GM10847 (cell line): ENCODE data around the gene SYCP2.

Source experiments
- POLR2A ChIP-seq: IDR thresholded peaks from 2 replicates; pipeline ENCODE4 v1.6.1; 2011; ENCODE audit not compliant: insufficient read length; ENCODE audit errors: extremely low read depth

The SYCP2 gene, protein sequence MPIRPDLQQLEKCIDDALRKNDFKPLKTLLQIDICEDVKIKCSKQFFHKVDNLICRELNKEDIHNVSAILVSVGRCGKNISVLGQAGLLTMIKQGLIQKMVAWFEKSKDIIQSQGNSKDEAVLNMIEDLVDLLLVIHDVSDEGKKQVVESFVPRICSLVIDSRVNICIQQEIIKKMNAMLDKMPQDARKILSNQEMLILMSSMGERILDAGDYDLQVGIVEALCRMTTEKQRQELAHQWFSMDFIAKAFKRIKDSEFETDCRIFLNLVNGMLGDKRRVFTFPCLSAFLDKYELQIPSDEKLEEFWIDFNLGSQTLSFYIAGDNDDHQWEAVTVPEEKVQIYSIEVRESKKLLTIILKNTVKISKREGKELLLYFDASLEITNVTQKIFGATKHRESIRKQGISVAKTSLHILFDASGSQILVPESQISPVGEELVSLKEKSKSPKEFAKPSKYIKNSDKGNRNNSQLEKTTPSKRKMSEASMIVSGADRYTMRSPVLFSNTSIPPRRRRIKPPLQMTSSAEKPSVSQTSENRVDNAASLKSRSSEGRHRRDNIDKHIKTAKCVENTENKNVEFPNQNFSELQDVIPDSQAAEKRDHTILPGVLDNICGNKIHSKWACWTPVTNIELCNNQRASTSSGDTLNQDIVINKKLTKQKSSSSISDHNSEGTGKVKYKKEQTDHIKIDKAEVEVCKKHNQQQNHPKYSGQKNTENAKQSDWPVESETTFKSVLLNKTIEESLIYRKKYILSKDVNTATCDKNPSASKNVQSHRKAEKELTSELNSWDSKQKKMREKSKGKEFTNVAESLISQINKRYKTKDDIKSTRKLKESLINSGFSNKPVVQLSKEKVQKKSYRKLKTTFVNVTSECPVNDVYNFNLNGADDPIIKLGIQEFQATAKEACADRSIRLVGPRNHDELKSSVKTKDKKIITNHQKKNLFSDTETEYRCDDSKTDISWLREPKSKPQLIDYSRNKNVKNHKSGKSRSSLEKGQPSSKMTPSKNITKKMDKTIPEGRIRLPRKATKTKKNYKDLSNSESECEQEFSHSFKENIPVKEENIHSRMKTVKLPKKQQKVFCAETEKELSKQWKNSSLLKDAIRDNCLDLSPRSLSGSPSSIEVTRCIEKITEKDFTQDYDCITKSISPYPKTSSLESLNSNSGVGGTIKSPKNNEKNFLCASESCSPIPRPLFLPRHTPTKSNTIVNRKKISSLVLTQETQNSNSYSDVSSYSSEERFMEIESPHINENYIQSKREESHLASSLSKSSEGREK (N-terminal part only)

DNA sequence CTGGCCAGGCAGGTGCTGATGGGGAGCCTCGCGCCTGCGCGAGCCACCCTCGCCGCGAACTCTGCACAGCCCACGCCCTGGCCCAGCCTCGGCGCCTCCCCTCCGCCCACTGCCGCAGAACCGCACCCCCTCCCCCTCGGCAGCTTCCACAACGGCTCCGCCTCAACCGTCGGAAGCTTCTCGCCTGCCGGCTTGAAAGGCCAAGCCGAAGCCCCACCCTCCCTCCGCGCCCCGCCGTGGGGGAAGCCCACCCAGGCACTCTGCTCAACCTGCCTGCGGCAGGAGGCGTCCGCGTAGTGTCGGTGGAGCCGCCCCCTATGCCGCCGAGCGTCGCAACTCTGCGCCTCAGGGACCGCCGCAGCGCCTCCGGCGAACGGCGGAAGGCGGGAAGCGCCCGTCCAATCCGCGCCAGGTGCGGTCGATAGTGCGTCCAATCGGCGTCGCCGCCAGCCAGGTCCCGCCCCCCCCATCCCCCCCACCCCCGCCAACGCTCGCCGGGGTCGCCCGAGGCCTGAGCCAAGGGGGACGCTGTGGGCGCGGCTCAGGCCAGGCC, at the start of gene SYCP2:
Gene SYCP2 (minus strand): TSS at position 342 of the 553 bp plus-strand sequence. CDS start 11,224 bp downstream, outside the sequence.
- TF ChIP-seq POLR2A, result no peak

GRCh38 chr20:59983076-59983475, 49.6 kb upstream of the SYCP2 start:
- no peak for TF ChIP-seq POLR2A

DNA sequence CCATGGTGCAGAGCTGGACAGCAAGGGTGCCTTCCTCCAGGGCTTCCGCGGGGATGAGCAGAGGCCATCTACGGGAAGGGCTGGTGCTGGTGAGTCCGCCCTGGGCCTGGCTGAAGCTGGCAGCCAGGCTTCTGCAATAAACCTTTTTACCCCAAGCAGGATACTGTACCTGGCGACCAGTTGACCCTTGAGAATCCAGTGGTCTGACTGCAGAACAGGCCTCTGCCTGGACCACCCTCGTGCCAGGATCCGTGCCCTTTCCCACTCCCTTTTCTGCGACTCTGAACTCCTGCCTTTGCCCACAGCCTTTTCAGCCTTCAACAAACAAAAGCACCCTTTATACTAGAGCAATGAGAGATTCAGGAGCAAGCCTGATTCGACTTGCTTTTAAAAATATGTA, 43.6 kb upstream of the SYCP2 start:
- no peak for TF ChIP-seq POLR2A

GRCh38 chr20:59976156-59976782, 42.8 kb upstream of the SYCP2 start:
- no peak for TF ChIP-seq POLR2A

DNA sequence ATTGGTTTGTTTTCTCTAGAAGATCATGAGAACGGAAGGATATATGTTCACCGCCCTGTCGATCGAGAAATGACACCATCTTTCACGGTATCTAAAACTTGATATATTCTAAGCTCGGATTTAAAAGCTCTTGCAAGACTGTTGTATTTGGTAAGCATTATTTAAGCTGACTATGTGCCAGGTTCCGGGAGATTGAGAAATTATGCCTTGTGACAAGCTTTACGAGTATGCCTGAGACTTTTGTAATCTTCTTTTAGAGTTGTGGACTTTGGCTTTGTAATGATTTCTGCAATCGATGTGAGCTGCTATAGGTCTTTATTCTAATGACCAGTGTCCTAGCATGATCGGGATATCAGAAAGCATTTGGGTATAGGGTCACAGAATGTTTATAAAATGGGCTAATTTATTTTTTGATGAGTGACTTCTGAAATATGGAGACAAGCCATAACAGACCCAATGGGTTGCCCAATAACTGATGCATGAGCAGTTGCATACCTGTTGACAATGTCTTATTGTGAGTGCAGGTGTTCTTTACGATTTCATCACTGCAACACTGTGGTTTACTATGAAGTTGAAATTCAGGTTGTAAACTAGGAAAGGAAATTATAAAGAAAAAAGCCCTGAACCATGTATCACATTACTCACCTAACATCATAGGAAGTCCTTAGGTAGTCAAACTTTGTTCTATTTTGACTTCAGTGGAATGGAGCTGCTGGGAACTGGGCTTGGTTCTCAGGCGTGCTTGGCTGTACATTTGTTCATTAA, 38.8 kb upstream of the SYCP2 start:
- TF ChIP-seq POLR2A, result no peak

DNA sequence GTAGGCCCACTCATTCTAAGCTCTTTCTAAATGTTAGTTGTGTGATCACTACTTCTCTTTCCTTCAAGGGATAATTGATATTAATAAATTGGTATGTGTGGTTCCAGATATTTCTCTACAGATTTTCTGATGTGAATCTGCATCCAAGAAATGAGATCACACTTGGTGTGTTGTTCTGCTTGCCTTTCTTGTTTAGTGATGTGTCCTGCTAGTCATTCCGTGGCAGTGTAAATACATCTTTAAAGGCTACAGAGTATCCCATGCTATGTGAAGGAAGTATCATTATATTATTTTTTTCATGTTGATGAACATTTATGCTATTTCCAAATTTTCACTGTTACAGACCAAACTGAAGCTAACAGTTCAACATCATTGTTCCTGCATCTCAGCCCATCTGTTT, 38.0 kb upstream of the SYCP2 start:
- TF ChIP-seq POLR2A, result no peak

- no peak for TF ChIP-seq POLR2A
Observed at GRCh38 chr20:59966428-59966827, 33.0 kb upstream of the SYCP2 start.

GRCh38 chr20:59962155-59962554, 28.7 kb upstream of the SYCP2 start:
- no peak for TF ChIP-seq POLR2A

GRCh38 chr20:59961423-59961822, 28.0 kb upstream of the SYCP2 start:
- no peak for TF ChIP-seq POLR2A

DNA sequence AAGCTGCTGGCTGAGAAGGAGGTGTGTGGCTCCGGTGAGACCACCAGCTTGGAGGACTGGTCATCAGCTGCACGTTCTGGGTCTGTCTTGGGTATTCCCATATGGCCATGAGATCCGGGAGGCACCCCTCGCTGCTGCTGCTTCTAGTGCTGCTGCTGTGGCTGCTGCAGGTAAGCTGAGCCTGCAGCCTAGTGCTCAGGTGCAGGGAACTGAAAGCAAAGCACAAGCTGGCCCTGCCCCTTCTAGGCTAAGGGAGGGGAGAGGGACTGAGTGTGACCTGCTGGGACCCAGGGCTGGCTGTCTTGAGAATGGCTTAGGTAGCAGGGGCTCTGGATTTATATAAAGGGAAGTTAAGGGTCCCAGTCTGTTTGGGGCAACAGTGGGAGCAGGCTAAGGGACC, 25.2 kb upstream of the SYCP2 start:
- TF ChIP-seq POLR2A, result no peak

- no peak for TF ChIP-seq POLR2A
Observed at GRCh38 chr20:59958123-59958522, 24.7 kb upstream of the SYCP2 start, which contains the start of gene CDH26. Gene CDH26, plus strand, starts transcription at chr20:59958423. Its CDS starts 304 bp downstream, at chr20:59958727.

GRCh38 chr20:59955131-59955796, 21.8 kb upstream of the SYCP2 start:
- no peak for TF ChIP-seq POLR2A

- TF ChIP-seq POLR2A, result no peak
Observed at GRCh38 chr20:59954718-59955117, 21.3 kb upstream of the SYCP2 start.
